GM23338 (cell line): Measurements from ENCODE around the gene IQSEC3. TPM values are rescaled to one million over a fixed set of nuclear protein-coding genes. Genes with fewer than 3 reads are reported as not detected.
"Not testable (repeated sequence)": the region's sequence is repeated elsewhere in the genome, so short reads cannot be mapped to it uniquely, and the experiment has no call there.

ENCODE experiments used
- ATAC-seq: fragments of 200-7000 bp; cut with Tn5 transposase; 3 replicates; pipeline ENCODE4 v1.9.1; 2020
- DNase-seq: peaks from one replicate; pipeline ENCODE4 v3.0.0-alpha.2; 2015; ENCODE audit warnings: low spot score
- H2AFZ ChIP-seq: fragments of 200-600 bp; sonication (generic); 2 replicates; pipeline ENCODE4 v1.8.0; 2016; ENCODE audit warnings: antibody characterized with exemption, mild to moderate bottlenecking, moderate library complexity
- H3F3A ChIP-seq: fragments of 200-600 bp; sonication (generic); replicated peaks from 2 replicates; pipeline ENCODE4 v1.8.0; 2017; ENCODE audit warnings: antibody characterized with exemption, mixed run types, low read depth
- H3K27ac ChIP-seq: fragments of 200-600 bp; sonication (generic); 2 replicates; pipeline ENCODE4 v1.6.1; 2016; ENCODE audit warnings: low read depth
- H3K27me3 ChIP-seq: fragments of 200-600 bp; sonication (generic); 2 replicates; pipeline ENCODE4 v1.8.0; 2016; ENCODE audit warnings: mild to moderate bottlenecking, mixed run types, moderate library complexity; ENCODE audit not compliant: insufficient read depth
- H3K36me3 ChIP-seq: fragments of 200-600 bp; sonication (generic); 2 replicates; pipeline ENCODE4 v1.8.0; 2016; ENCODE audit warnings: mild to moderate bottlenecking; ENCODE audit not compliant: insufficient read depth
- H3K4me1 ChIP-seq: fragments of 200-600 bp; sonication (generic); 2 replicates; pipeline ENCODE4 v1.8.0; 2016; ENCODE audit warnings: mild to moderate bottlenecking, moderate library complexity; ENCODE audit not compliant: insufficient read depth
- H3K4me2 ChIP-seq: fragments of 200-600 bp; sonication (generic); 2 replicates; pipeline ENCODE4 v1.7.1; 2017; ENCODE audit warnings: mixed run types
- H3K4me3 ChIP-seq: fragments of 200-600 bp; sonication (generic); 2 replicates; pipeline ENCODE4 v1.6.1; 2016; ENCODE audit warnings: mixed run types
- H3K79me2 ChIP-seq: fragments of 200-600 bp; sonication (generic); replicated peaks from 2 replicates; pipeline ENCODE4 v1.8.0; 2017; ENCODE audit warnings: mild to moderate bottlenecking; ENCODE audit not compliant: insufficient read depth
- H3K9me2 ChIP-seq: fragments of 200-600 bp; sonication (generic); 2 replicates; pipeline ENCODE4 v1.8.0; 2017; ENCODE audit not compliant: insufficient read depth
- H4K20me1 ChIP-seq: fragments of 200-600 bp; sonication (generic); replicated peaks from 2 replicates; pipeline ENCODE4 v1.8.0; 2017; ENCODE audit warnings: mild to moderate bottlenecking; ENCODE audit not compliant: insufficient read depth
- H3K27ac Mint-ChIP-seq: 2 replicates; pipeline ENCODE4 v1.8.0; 2020; ENCODE audit warnings: inconsistent platforms, mild to moderate bottlenecking, moderate library complexity, mixed read lengths
- H3K27me3 Mint-ChIP-seq: 3 replicates; pipeline ENCODE4 v1.8.0; 2022; ENCODE audit warnings: low read depth, mild to moderate bottlenecking, moderate library complexity, mixed read lengths, inconsistent platforms; ENCODE audit not compliant: insufficient read depth, poor library complexity
- H3K36me3 Mint-ChIP-seq: 3 replicates; pipeline ENCODE4 v1.8.0; 2021; ENCODE audit warnings: low read depth, mild to moderate bottlenecking, inconsistent platforms, moderate library complexity, mixed read lengths
- H3K4me1 Mint-ChIP-seq: 3 replicates; pipeline ENCODE4 v1.8.0; 2020; ENCODE audit warnings: mild to moderate bottlenecking, inconsistent platforms, mixed read lengths
- H3K4me3 Mint-ChIP-seq: 3 replicates; pipeline ENCODE4 v1.8.0; 2021; ENCODE audit warnings: moderate library complexity, mild to moderate bottlenecking, inconsistent platforms, mixed read lengths
- H3K9me3 Mint-ChIP-seq: 3 replicates; pipeline ENCODE4 v1.8.0; 2020; ENCODE audit warnings: moderate library complexity, mild to moderate bottlenecking, inconsistent platforms, mixed read lengths
- REST ChIP-seq: IDR thresholded peaks from one replicate; pipeline ENCODE4 v1.6.1; 2018; ENCODE audit warnings: antibody characterized with exemption; ENCODE audit not compliant: unreplicated experiment
- polyA plus RNA-seq: library from polyadenylated mRNA; unstranded; fragments of >200 nt; fragmentation: Nextera tagmentation; extraction: Ambion mirVana; gene quantifications from 2 replicates; pipeline ENCODE4 v1.2.1, GENCODE V29; 2016
- total RNA-seq: library from RNA; depleted of rRNA; stranded (reverse); fragments of >200 nt; shearing (Covaris generic); gene quantifications from 2 replicates; pipeline ENCODE4 v1.2.3, GENCODE V29; 2014

IQSEC3 gene
- total and polyA plus RNA-seq, 2 experiments from 2014 or later = 2.1 to 3.6 TPM

DNA sequence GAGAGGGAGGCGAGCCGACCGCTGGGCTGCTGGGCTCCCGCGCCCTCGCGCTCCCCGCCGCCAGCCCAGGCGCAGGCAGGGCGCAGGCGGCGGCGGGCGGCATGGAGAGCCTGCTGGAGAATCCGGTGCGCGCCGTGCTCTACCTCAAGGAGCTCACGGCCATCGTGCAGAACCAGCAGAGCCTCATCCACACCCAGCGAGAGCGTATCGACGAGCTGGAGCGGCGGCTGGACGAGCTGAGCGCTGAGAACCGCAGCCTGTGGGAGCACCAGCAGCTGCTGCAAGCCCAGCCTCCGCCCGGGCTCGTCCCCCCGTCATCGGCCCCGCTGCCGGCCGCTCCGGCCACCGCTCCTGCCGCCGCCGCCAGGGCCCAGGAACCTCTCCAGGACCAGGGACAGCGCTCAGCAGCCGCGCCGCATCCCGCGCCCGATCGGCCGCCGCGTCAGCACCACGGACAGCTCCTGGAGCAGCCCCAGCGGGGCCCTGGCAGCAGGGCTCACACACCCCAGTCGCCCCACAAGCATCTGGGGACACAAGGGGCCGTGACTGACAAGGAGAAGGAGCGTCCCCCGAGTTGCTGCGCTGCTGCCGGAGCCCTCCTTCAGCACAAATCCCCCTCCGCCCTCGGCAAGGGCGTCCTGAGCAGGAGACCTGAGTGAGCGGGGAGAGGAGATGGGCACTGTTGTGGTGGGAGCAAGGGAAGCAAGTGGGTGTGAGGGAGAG, 376 bp downstream of the IQSEC3 start:
- not testable (repeated sequence) for H3K36me3 ChIP-seq, H4K20me1 ChIP-seq, H3K27ac ChIP-seq, H3K9me2 ChIP-seq, H3F3A ChIP-seq, H3K4me1 Mint-ChIP-seq, H3K79me2 ChIP-seq, H3K27me3 Mint-ChIP-seq, H3K27ac Mint-ChIP-seq, H3K9me3 Mint-ChIP-seq, H3K4me1 ChIP-seq, H3K36me3 Mint-ChIP-seq, H2AFZ ChIP-seq, H3K4me3 Mint-ChIP-seq
- peak; percentile 63 for TF ChIP-seq REST
- peak; percentile 59 for DNase-seq
- Histone ChIP-seq H3K4me3 (peak overlapping the region; percentile 55; the same call in 1 of the 2 replicates), H3K4me2 (peak overlapping the region; percentile 76; the same call in 1 of the 2 replicates), H3K27me3 (peaks cover 38% of the 10 kb centered on the region)
- ATAC-seq = peak; percentile 93

DNA sequence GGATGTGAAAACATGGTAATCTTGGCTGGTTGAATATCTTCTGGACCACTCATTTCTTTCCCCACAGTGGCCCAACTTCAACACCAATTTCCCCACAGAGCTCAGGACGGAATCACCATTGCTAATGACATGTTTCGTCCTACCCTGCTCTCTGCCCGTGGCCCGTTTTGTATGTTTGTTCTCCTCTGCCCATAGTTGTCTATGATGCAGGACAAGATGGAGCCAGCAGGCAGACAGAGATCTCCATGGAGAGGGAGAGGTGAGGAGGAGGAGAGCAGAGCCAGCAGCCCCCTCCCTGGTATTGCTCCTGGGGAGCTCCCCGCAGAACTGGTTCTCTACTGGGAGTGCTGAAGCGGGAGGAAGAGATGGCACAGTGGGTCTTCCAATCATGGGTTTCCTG, 3.1 kb downstream of the IQSEC3 start:
- not testable (repeated sequence) for H3K9me3 Mint-ChIP-seq, H4K20me1 ChIP-seq, H3K4me1 ChIP-seq, H2AFZ ChIP-seq, H3F3A ChIP-seq, H3K4me3 Mint-ChIP-seq, H3K36me3 ChIP-seq, H3K27ac ChIP-seq, ATAC-seq, DNase-seq, H3K4me1 Mint-ChIP-seq, H3K27ac Mint-ChIP-seq, H3K9me2 ChIP-seq, H3K27me3 Mint-ChIP-seq, H3K36me3 Mint-ChIP-seq, H3K79me2 ChIP-seq, H3K4me2 ChIP-seq, H3K4me3 ChIP-seq
- peaks cover 41% of the 10 kb centered on the region for H3K27me3 ChIP-seq

DNA sequence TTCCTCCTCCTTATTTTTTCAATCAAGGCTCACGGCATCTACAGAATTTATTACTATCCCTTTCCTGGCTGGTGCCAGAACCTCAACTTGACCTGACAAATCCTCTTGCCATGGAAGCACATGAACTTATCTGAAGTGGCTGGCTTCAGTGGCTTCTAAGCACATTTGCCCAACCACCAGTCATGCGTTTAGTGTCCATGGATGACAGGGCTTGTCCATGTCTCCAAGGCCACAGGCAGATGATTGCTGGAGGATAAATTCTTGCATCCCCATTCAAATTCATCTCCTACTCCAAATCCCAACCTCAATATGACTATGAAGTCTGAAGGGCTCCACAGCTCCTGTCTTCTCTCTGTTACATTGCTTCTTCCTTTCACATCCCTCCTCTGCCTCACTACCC, 4.0 kb downstream of the IQSEC3 start:
- H3K79me2 ChIP-seq, H3K4me2 ChIP-seq, H3K4me3 Mint-ChIP-seq, H3K4me1 ChIP-seq, H3K27ac Mint-ChIP-seq, H3K36me3 Mint-ChIP-seq, DNase-seq, H3F3A ChIP-seq, H3K4me3 ChIP-seq, H3K27ac ChIP-seq, H3K4me1 Mint-ChIP-seq, H3K36me3 ChIP-seq, H4K20me1 ChIP-seq, H3K9me3 Mint-ChIP-seq, H3K27me3 Mint-ChIP-seq, H3K9me2 ChIP-seq, H2AFZ ChIP-seq, ATAC-seq: not testable (repeated sequence)
- peaks cover 40% of the 10 kb centered on the region for H3K27me3 ChIP-seq

GRCh38 chr12:72018-72417, 5.5 kb downstream of the IQSEC3 start:
- not testable (repeated sequence) for H3K4me1 Mint-ChIP-seq, DNase-seq, H3K4me3 Mint-ChIP-seq, H3F3A ChIP-seq, H3K27me3 Mint-ChIP-seq, H2AFZ ChIP-seq, ATAC-seq, H3K27ac Mint-ChIP-seq, H3K9me3 Mint-ChIP-seq, H3K79me2 ChIP-seq, H3K4me1 ChIP-seq, H3K36me3 Mint-ChIP-seq, H3K4me3 ChIP-seq, H4K20me1 ChIP-seq, H3K27ac ChIP-seq, H3K9me2 ChIP-seq, H3K4me2 ChIP-seq, H3K36me3 ChIP-seq
- peaks cover 43% of the 10 kb centered on the region for H3K27me3 ChIP-seq

DNA sequence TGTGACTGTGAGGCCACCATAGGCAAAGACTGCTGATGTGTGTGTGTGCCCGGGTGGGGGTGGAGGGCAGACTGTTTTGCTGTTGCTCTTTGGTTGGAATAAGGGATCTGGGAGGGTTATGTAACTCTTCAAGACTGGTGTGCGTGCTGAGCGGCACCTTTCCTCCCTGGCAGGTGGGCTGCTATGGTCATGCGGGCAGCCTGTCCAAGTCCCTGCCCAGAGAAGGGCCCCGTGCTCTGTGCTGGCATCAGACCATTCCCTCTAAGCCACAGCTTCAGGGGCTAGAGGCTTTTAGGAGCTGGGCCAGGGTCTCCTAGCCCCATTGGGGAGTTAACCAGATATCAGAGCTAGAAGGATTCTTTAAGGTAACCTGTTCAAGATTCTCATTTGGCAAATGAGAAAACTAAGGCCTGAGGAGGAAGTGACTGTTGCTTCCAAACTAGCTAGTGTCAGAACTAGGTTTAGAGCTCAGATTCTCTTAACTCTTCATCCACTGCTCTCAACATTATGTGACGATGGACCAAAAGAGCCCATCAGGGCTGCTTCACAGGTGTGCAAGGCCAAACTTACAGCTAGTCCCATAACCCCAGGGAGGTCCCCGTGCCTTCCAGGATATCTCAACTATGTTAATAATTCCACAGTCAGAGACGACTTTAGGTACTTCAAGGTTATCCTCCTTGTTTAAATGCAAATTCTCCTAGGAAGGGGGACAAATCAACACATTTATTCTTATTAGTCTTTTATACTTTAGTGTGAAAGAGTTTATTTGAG, 8.0 kb downstream of the IQSEC3 start:
- H3K4me1 ChIP-seq, H3K9me3 Mint-ChIP-seq, H3K4me2 ChIP-seq, H3K36me3 Mint-ChIP-seq, DNase-seq, H3K4me3 Mint-ChIP-seq, H3K4me1 Mint-ChIP-seq, H3K27ac ChIP-seq, H4K20me1 ChIP-seq, H3F3A ChIP-seq, H3K79me2 ChIP-seq, H3K9me2 ChIP-seq, H2AFZ ChIP-seq, H3K36me3 ChIP-seq, H3K27ac Mint-ChIP-seq, H3K4me3 ChIP-seq, ATAC-seq: not testable (repeated sequence)
- H3K27me3 ChIP-seq = peaks cover 50% of the 10 kb centered on the region
- H3K27me3 Mint-ChIP-seq = peaks cover 20% of the 10 kb centered on the region
